WTC11 (cell line): Measurements from ENCODE around the gene CD9. TPM values are rescaled to one million over a fixed set of nuclear protein-coding genes. Genes with fewer than 3 reads are reported as not detected.

Experiments
- ATAC-seq: fragments of 200-7000 bp; cut with Tn5 transposase; 2 replicates; pipeline ENCODE4 v1.10.0; 2021; ENCODE audit warnings: mild to moderate bottlenecking, moderate library complexity
- CTCF ChIA-PET: fragments of 300-600 bp; sonication (Branson Sonifier 250); formaldehyde crosslinking; loops from one replicate; lab custom pipeline; 2021; ENCODE audit warnings: antibody characterized with exemption; lab: Charles Lee
- POLR2A ChIA-PET: fragments of 350-600 bp; sonication (Branson Sonifier 250); formaldehyde crosslinking; loops from one replicate; lab custom pipeline; 2021; ENCODE audit warnings: antibody characterized with exemption; lab: Charles Lee
- DNase-seq: peaks from one replicate; pipeline ENCODE4 v3.0.0; 2021; ENCODE audit warnings: low spot score
- H3K27ac Mint-ChIP-seq: 2 replicates; pipeline ENCODE4 v1.8.0; 2021; ENCODE audit warnings: mixed read lengths
- H3K27me3 Mint-ChIP-seq: 2 replicates; pipeline ENCODE4 v1.8.0; 2021; ENCODE audit warnings: low read depth, mild to moderate bottlenecking, moderate library complexity, mixed read lengths
- H3K36me3 Mint-ChIP-seq: 2 replicates; pipeline ENCODE4 v1.8.0; 2021; ENCODE audit warnings: mixed read lengths
- H3K4me1 Mint-ChIP-seq: 2 replicates; pipeline ENCODE4 v1.8.0; 2022; ENCODE audit warnings: mixed read lengths
- H3K4me3 Mint-ChIP-seq: 2 replicates; pipeline ENCODE4 v1.8.0; 2021; ENCODE audit warnings: mild to moderate bottlenecking, moderate library complexity, mixed read lengths
- H3K9me3 Mint-ChIP-seq: 2 replicates; pipeline ENCODE4 v1.8.0; 2021; ENCODE audit warnings: mixed read lengths
- AFF4 ChIP-seq: sonication (generic); formaldehyde crosslinking; IDR thresholded peaks from 2 replicates; pipeline ENCODE4 v1.8.1; 2023; ENCODE audit warnings: mild to moderate bottlenecking, missing genetic modification reagents, borderline replicate concordance
- CBFB ChIP-seq: sonication (generic); formaldehyde crosslinking; IDR thresholded peaks from 2 replicates; pipeline ENCODE4 v1.8.1; 2022; ENCODE audit warnings: mild to moderate bottlenecking, low read depth, missing genetic modification reagents
- CREM ChIP-seq: sonication (generic); formaldehyde crosslinking; IDR thresholded peaks from 2 replicates; pipeline ENCODE4 v1.8.1; 2022; ENCODE audit warnings: mild to moderate bottlenecking, missing genetic modification reagents, moderate library complexity
- E2F4 ChIP-seq: sonication (generic); formaldehyde crosslinking; IDR thresholded peaks from 2 replicates; pipeline ENCODE4 v1.8.1; 2022; ENCODE audit warnings: low read depth, mild to moderate bottlenecking, moderate library complexity, missing genetic modification reagents, borderline replicate concordance
- E2F5 ChIP-seq: sonication (generic); formaldehyde crosslinking; IDR thresholded peaks from 2 replicates; pipeline ENCODE4 v1.8.1; 2022; ENCODE audit warnings: mild to moderate bottlenecking, moderate library complexity, missing genetic modification reagents
- ELF4 ChIP-seq: sonication (generic); formaldehyde crosslinking; IDR thresholded peaks from 2 replicates; pipeline ENCODE4 v1.8.1; 2022; ENCODE audit warnings: low read depth, mild to moderate bottlenecking, moderate library complexity, missing genetic modification reagents
- EMX1 ChIP-seq: fragments of 250-450 bp; sonication (Bioruptor Pico); IDR thresholded peaks from 2 replicates; pipeline ENCODE4 v1.8.0; 2021; ENCODE audit warnings: mild to moderate bottlenecking
- ERG ChIP-seq: fragments of 250-450 bp; sonication (Bioruptor Pico); IDR thresholded peaks from 2 replicates; pipeline ENCODE4 v1.8.0; 2021; ENCODE audit warnings: mild to moderate bottlenecking
- ETV6 ChIP-seq: sonication (generic); formaldehyde crosslinking; IDR thresholded peaks from 2 replicates; pipeline ENCODE4 v1.8.1; 2022; ENCODE audit warnings: mild to moderate bottlenecking, missing genetic modification reagents
- HMGXB4 ChIP-seq: sonication (generic); formaldehyde crosslinking; IDR thresholded peaks from 2 replicates; pipeline ENCODE4 v1.8.1; 2023; ENCODE audit warnings: mild to moderate bottlenecking, moderate library complexity, missing genetic modification reagents
- IRF2 ChIP-seq: sonication (generic); formaldehyde crosslinking; IDR thresholded peaks from 2 replicates; pipeline ENCODE4 v1.8.0; 2022; ENCODE audit warnings: low read depth, missing genetic modification reagents, borderline replicate concordance
- NFE2L1 ChIP-seq: sonication (generic); formaldehyde crosslinking; IDR thresholded peaks from 2 replicates; pipeline ENCODE4 v1.8.1; 2023; ENCODE audit warnings: missing genetic modification reagents
- NFYB ChIP-seq: sonication (generic); formaldehyde crosslinking; conservative IDR thresholded peaks from 2 replicates; pipeline ENCODE4 v1.8.0; 2022; ENCODE audit warnings: low read depth, missing genetic modification reagents
- NR3C1 ChIP-seq: sonication (generic); formaldehyde crosslinking; conservative IDR thresholded peaks from 2 replicates; pipeline ENCODE4 v1.8.1; 2023; ENCODE audit warnings: low read depth, mild to moderate bottlenecking, missing genetic modification reagents
- OVOL2 ChIP-seq: fragments of 250-450 bp; sonication (Bioruptor Pico); IDR thresholded peaks from 2 replicates; pipeline ENCODE4 v1.9.0; 2021; ENCODE audit warnings: mild to moderate bottlenecking, borderline replicate concordance
- PREB ChIP-seq: sonication (generic); formaldehyde crosslinking; IDR thresholded peaks from 2 replicates; pipeline ENCODE4 v1.8.1; 2022; ENCODE audit warnings: mild to moderate bottlenecking, missing genetic modification reagents, moderate library complexity, borderline replicate concordance
- ZNF121 ChIP-seq: sonication (generic); formaldehyde crosslinking; IDR thresholded peaks from 2 replicates; pipeline ENCODE4 v1.8.0; 2023; ENCODE audit warnings: missing genetic modification reagents
- ZNF423 ChIP-seq: fragments of 250-450 bp; sonication (Bioruptor Pico); IDR thresholded peaks from 2 replicates; pipeline ENCODE4 v2.1.2; 2022; ENCODE audit warnings: mild to moderate bottlenecking, moderate library complexity
- ZNF512 ChIP-seq: sonication (generic); formaldehyde crosslinking; IDR thresholded peaks from 2 replicates; pipeline ENCODE4 v1.8.1; 2022; ENCODE audit warnings: missing genetic modification reagents, borderline replicate concordance
- ZNF671 ChIP-seq: fragments of 250-450 bp; sonication (Bioruptor Pico); IDR thresholded peaks from 2 replicates; pipeline ENCODE4 v1.8.0; 2021; ENCODE audit warnings: mild to moderate bottlenecking
- total RNA-seq: library from RNA; stranded (reverse); gene quantifications from 3 replicates; pipeline ENCODE4 v1.2.3, GENCODE V29; 2021

Gene CD9
- total RNA-seq, 1 experiment from 2014 or later, result 260 TPM

- no peak overlapping the region for H3K4me3 Mint-ChIP-seq
- CTCF ChIA-PET, result interaction anchor here (0.6 to 13.5 kb wide), 17 partner anchors 8 to 288 kb away, joined by 3 to 431 read pairs (median 4); partner anchors contain the start of gene CD9
- DNase-seq, result no peak
- 0 out of 2 replicates have a peak overlapping the region, but pooled peaks have one; percentile 18 for H3K27ac Mint-ChIP-seq
- ATAC-seq, result no peak
- peaks cover 66% of the 10 kb centered on the region for H3K4me1 Mint-ChIP-seq
- no peaks in the 10 kb centered on the region for H3K36me3 Mint-ChIP-seq
- POLR2A ChIA-PET, result interaction anchor here (0.6 kb wide), 1 partner anchor 91 kb away, joined by 4 read pairs; no protein-coding TSS in a partner anchor
- no peaks in the 10 kb centered on the region for H3K9me3 Mint-ChIP-seq
- peaks cover under 1% of the 10 kb centered on the region for H3K27me3 Mint-ChIP-seq
- TF ChIP-seq CBFB (CRISPR knock-in tag) (no peak), ETV6 (no peak), NR3C1 (no peak), PREB (no peak), AFF4 (no peak), IRF2 (CRISPR knock-in tag) (no peak), EMX1 (no peak), ZNF671 (CRISPR knock-in tag) (no peak), E2F5 (CRISPR knock-in tag) (no peak), OVOL2 (CRISPR knock-in tag) (no peak)
Measured at GRCh38 chr12:6275928-6276887, 76.0 kb downstream of the CD9 start.

GRCh38 chr12:6276956-6277620 is 76.9 kb downstream of the CD9 start:
- Mint-ChIP-seq H3K36me3 (no peaks in the 10 kb centered on the region), H3K27me3 (peaks cover 5% of the 10 kb centered on the region), H3K4me1 (peaks cover 71% of the 10 kb centered on the region), H3K4me3 (no peak overlapping the region), H3K27ac (0 out of 2 replicates have a peak overlapping the region, but pooled peaks have one; percentile 18), H3K9me3 (no peaks in the 10 kb centered on the region)
- DNase-seq (no peak), ATAC-seq (peak; percentile 16)
- ChIA-PET POLR2A (interaction anchor here (1.0 kb wide), 1 partner anchor 81 kb away, joined by 3 read pairs; no protein-coding TSS in a partner anchor), CTCF (interaction anchor here (0.5 to 13.5 kb wide), 18 partner anchors 9 to 289 kb away, joined by 3 to 431 read pairs (median 4); partner anchors contain the start of gene CD9)
- TF ChIP-seq ELF4 (CRISPR knock-in tag) (no peak), ERG (no peak), HMGXB4 (CRISPR knock-in tag) (no peak), NFE2L1 (CRISPR knock-in tag) (no peak), ZNF121 (CRISPR knock-in tag) (no peak), ZNF423 (CRISPR knock-in tag) (no peak), NFYB (CRISPR knock-in tag) (no peak), E2F4 (CRISPR knock-in tag) (no peak), ZNF512 (CRISPR knock-in tag) (no peak), CREM (CRISPR knock-in tag) (no peak)
